HepG2 (cell line): ENCODE results near the gene TSGA10. TPM values are rescaled to one million over a fixed set of nuclear protein-coding genes. Genes with fewer than 3 reads are reported as not detected.

Source experiments
- ATAC-seq: fragments of 200-7000 bp; cut with Tn5 transposase; 3 replicates; pipeline ENCODE4 v1.9.1; 2020; ENCODE audit warnings: mild to moderate bottlenecking, moderate library complexity
- BruUV-seq: library from RNA; stranded (reverse); fragments of 400-500 nt; replicated peaks from 2 replicates; lab custom pipeline; 2021; lab: Mats Ljungman, UMichigan
- CTCF ChIA-PET: fragments of 300-600 bp; formaldehyde crosslinking; extraction: SDS; loops from one replicate; lab custom pipeline; 2021; ENCODE audit warnings: low total read pairs, inconsistent platforms, low intra/inter-chr PET ratio; lab: Yijun Ruan, JAX
- POLR2A ChIA-PET: fragments of 350-600 bp; sonication (Branson Sonifier 250); formaldehyde crosslinking; loops from one replicate; lab custom pipeline; 2020; ENCODE audit warnings: antibody characterized with exemption, inconsistent platforms; lab: Yijun Ruan, JAX
- DNase-seq: peaks from one replicate; pipeline ENCODE4 v3.0.0-alpha.2; 2015; ENCODE audit warnings: low spot score
- FAIRE-seq: peaks from 3 replicates; lab custom pipeline; 2011; peaks lifted over from hg19 to GRCh38; lab: Jason Lieb, UNC
- H2AFZ ChIP-seq: one replicate; pipeline ENCODE4 v1.6.1; 2011; ENCODE audit warnings: low read length, inconsistent platforms
- H3K27ac ChIP-seq: fragments of 300-600 bp; 3 replicates; pipeline ENCODE4 v1.8.0; 2011; ENCODE audit warnings: mixed run types, mild to moderate bottlenecking, mixed read lengths, low read length, inconsistent platforms; ENCODE audit not compliant: insufficient read depth; ENCODE audit errors: extremely low read length
- H3K27me3 ChIP-seq, 2 experiments: fragments of 200-600 bp in 1 of 2; 2 replicates in 1 of 2; 3 replicates in 1 of 2; pipeline versions ENCODE4 v1.6.0 to v1.8.0; 2011; ENCODE audit warnings: low read length in 2 of 2, mild to moderate bottlenecking in 2 of 2, moderate library complexity in 2 of 2, inconsistent platforms in 1 of 2; ENCODE audit not compliant: insufficient read depth in 2 of 2, control insufficient read depth in 1 of 2
- H3K36me3 ChIP-seq, 2 experiments: fragments of 200-600 bp in 1 of 2; replicated peaks in 1 of 2; 2 replicates in 1 of 2; 3 replicates in 1 of 2; pipeline versions ENCODE4 v1.5.1 to v1.8.0; 2011; ENCODE audit warnings: low read length in 2 of 2, inconsistent platforms in 1 of 2; ENCODE audit not compliant: insufficient read depth in 2 of 2, control insufficient read depth in 1 of 2
- H3K4me1 ChIP-seq: 2 replicates; pipeline ENCODE4 v1.5.1; 2012; ENCODE audit warnings: low read length, inconsistent platforms; ENCODE audit not compliant: insufficient read depth
- H3K4me2 ChIP-seq: 2 replicates; pipeline ENCODE4 v1.6.0; 2011; ENCODE audit warnings: low read depth, low read length, inconsistent platforms
- H3K4me3 ChIP-seq, 3 experiments: fragments of 200-600 bp in 1 of 3; sonication (generic), shearing (Covaris generic) in 1 of 3; replicated peaks in 1 of 3; 2 replicates each; pipeline ENCODE4 v1.5.1; 2011 to 2016; ENCODE audit warnings: low read length in 3 of 3, inconsistent platforms in 2 of 3, low read depth in 2 of 3, mild to moderate bottlenecking in 2 of 3, control low read depth in 1 of 3, mixed read lengths in 1 of 3; ENCODE audit not compliant: insufficient read depth in 1 of 3
- H3K79me2 ChIP-seq: one replicate; pipeline ENCODE4 v1.6.1; 2011; ENCODE audit warnings: low read length, inconsistent platforms; ENCODE audit not compliant: insufficient read depth
- H3K9ac ChIP-seq: 2 replicates; pipeline ENCODE4 v1.6.0; 2011; ENCODE audit warnings: mild to moderate bottlenecking, low read depth, low read length, inconsistent platforms; ENCODE audit not compliant: insufficient read depth
- H3K9me3 ChIP-seq: 2 replicates; pipeline ENCODE4 v1.5.1; 2012; ENCODE audit warnings: mild to moderate bottlenecking, low read length
- H4K20me1 ChIP-seq: 2 replicates; pipeline ENCODE4 v1.6.0; 2011; ENCODE audit warnings: inconsistent platforms, mild to moderate bottlenecking, low read length, moderate library complexity; ENCODE audit not compliant: insufficient read depth
- ARID5B ChIP-seq: IDR thresholded peaks from 2 replicates; pipeline ENCODE4 v1.4.0; 2020; ENCODE audit warnings: mild to moderate bottlenecking, missing genetic modification reagents
- HCFC1 ChIP-seq: fragments of 150-350 bp; IDR thresholded peaks from 2 replicates; pipeline ENCODE4 v1.6.1; 2014; ENCODE audit warnings: low read depth, low read length
- HIVEP1 ChIP-seq: sonication (generic); formaldehyde crosslinking; IDR thresholded peaks from 2 replicates; pipeline ENCODE4 v1.4.0; 2020; ENCODE audit warnings: mild to moderate bottlenecking, missing genetic modification reagents
- ISL2 ChIP-seq: sonication (generic); formaldehyde crosslinking; IDR thresholded peaks from 2 replicates; pipeline ENCODE4 v1.5.0; 2020; ENCODE audit warnings: missing genetic modification reagents
- MAF1 ChIP-seq: sonication (generic); formaldehyde crosslinking; IDR thresholded peaks from 2 replicates; pipeline ENCODE4 v1.5.0; 2020; ENCODE audit warnings: missing genetic modification reagents, borderline replicate concordance
- MBNL3 ChIP-seq: fragments of 250-450 bp; sonication (Bioruptor Pico); conservative IDR thresholded peaks from 2 replicates; pipeline ENCODE4 v1.8.0; 2022; ENCODE audit warnings: mild to moderate bottlenecking, inconsistent platforms
- MED8 ChIP-seq: sonication (generic); formaldehyde crosslinking; IDR thresholded peaks from 2 replicates; pipeline ENCODE4 v1.8.1; 2023; ENCODE audit warnings: mild to moderate bottlenecking, missing genetic modification reagents; ENCODE audit not compliant: insufficient replicate concordance
- MYC ChIP-seq: sonication (generic); formaldehyde crosslinking; IDR thresholded peaks from 2 replicates; pipeline ENCODE4 v1.9.0; 2021; ENCODE audit warnings: missing genetic modification reagents, borderline replicate concordance
- MYNN ChIP-seq: sonication (generic); formaldehyde crosslinking; IDR thresholded peaks from 2 replicates; pipeline ENCODE4 v1.4.0; 2020; ENCODE audit warnings: mild to moderate bottlenecking, low read depth, missing genetic modification reagents
- PREB ChIP-seq: sonication (generic); formaldehyde crosslinking; IDR thresholded peaks from 2 replicates; pipeline ENCODE4 v1.4.0; 2020; ENCODE audit warnings: missing genetic modification reagents
- RORA ChIP-seq: sonication (generic); formaldehyde crosslinking; IDR thresholded peaks from 2 replicates; pipeline ENCODE4 v1.5.0; 2020; ENCODE audit warnings: mild to moderate bottlenecking, missing genetic modification reagents, moderate library complexity
- TBP ChIP-seq: sonication (generic); formaldehyde crosslinking; IDR thresholded peaks from 2 replicates; pipeline ENCODE4 v1.5.0; 2020; ENCODE audit warnings: missing genetic modification reagents
- THAP11 ChIP-seq: IDR thresholded peaks from 2 replicates; pipeline ENCODE4 v1.6.1; 2016; ENCODE audit warnings: missing biosample characterization, missing genetic modification reagents
- TRIM22 ChIP-seq: fragments of 450-650 bp; IDR thresholded peaks from 2 replicates; pipeline ENCODE4 v1.6.1; 2017
- XBP1 ChIP-seq: sonication (generic); formaldehyde crosslinking; IDR thresholded peaks from 2 replicates; pipeline ENCODE4 v1.5.0; 2020; ENCODE audit warnings: missing genetic modification reagents
- ZBTB34 ChIP-seq: sonication (generic); formaldehyde crosslinking; IDR thresholded peaks from 2 replicates; pipeline ENCODE4 v1.8.0; 2022; ENCODE audit warnings: mild to moderate bottlenecking, missing genetic modification reagents
- ZBTB38 ChIP-seq: sonication (generic); formaldehyde crosslinking; IDR thresholded peaks from 2 replicates; pipeline ENCODE4 v1.5.1; 2020; ENCODE audit warnings: mild to moderate bottlenecking, missing genetic modification reagents
- ZMYM3 ChIP-seq: sonication (generic); formaldehyde crosslinking; IDR thresholded peaks from 2 replicates; pipeline ENCODE4 v1.5.1; 2020; ENCODE audit warnings: mild to moderate bottlenecking, missing genetic modification reagents
- ZNF616 ChIP-seq: sonication (generic); formaldehyde crosslinking; IDR thresholded peaks from 2 replicates; pipeline ENCODE4 v1.5.0; 2020; ENCODE audit warnings: low read depth, mild to moderate bottlenecking, missing genetic modification reagents
- WGBS: methylation state at CpG from one replicate; pipeline ENCODE4 v1.1.6; 2017; ENCODE audit warnings: low lambda C conversion rate; 5-methylcytosine and 5-hydroxymethylcytosine counted together
- in situ Hi-C: cut with HindIII; loops from 2 replicates; pipeline ENCODE4 v1.10.0; 2017; ENCODE audit warnings: low pct_unique_long_range_greater_than_20kb; ENCODE audit not compliant: extremely low pct_ligation_motif_present
- intact Hi-C: fragments of 100-400 bp; cut with micrococcal nuclease; formaldehyde crosslinking; loops from one replicate; pipeline ENCODE4 v1.10.0; 2022; ENCODE audit not compliant: unreplicated experiment
- polyA plus RNA-seq, 8 experiments: library from polyadenylated mRNA; depleted of rRNA in 3 of 8; stranded (reverse) in 7 of 8; unstranded in 1 of 8; fragments of >200 nt; fragmentation: Illumina TruSeq in 4 of 8; extraction: Trizol in 4 of 8; gene quantifications; 2 replicates each; pipeline versions ENCODE4 v1.2.1 to v1.2.3, GENCODE V29; 2011 to 2016; ENCODE audit warnings: low read depth in 4 of 8, missing spikeins in 1 of 8, mixed read lengths in 1 of 8; ENCODE audit not compliant: insufficient read depth in 1 of 8
- total RNA-seq, 5 experiments: library from RNA; depleted of rRNA; stranded (reverse); fragments of >200 nt; fragmentation: Illumina TruSeq; extraction: Trizol; gene quantifications; 2 replicates each; pipeline ENCODE4 v1.2.3, GENCODE V29; 2016; ENCODE audit warnings: low read depth in 1 of 5

TSGA10 gene
- total and polyA plus RNA-seq, 2 of the 13 experiments (the other 11 are each of a cell fraction or from before 2014, with no cell fraction given): 4.7 to 13.1 TPM

- Histone ChIP-seq H3K79me2 (peaks cover 14% of the 10 kb centered on the region), H2AFZ (no peak overlapping the region), H3K9me3 (no peaks in the 10 kb centered on the region), H3K4me2 (no peak overlapping the region), H3K4me3 (no peak overlapping the region), H3K36me3 (no peaks in the 10 kb centered on the region; a peak in 1 of 5 replicates), H4K20me1 (no peaks in the 10 kb centered on the region), H3K4me1 (peaks cover 25% of the 10 kb centered on the region), H3K27me3 (no peaks in the 10 kb centered on the region; a peak in 1 of 5 replicates), H3K9ac (no peak overlapping the region), H3K27ac (no peak overlapping the region)
- ATAC-seq (no peak), DNase-seq (no peak), FAIRE-seq (no peak)
- BruUV-seq: no TSS peak
- CTCF ChIA-PET: no interaction called here
- intact Hi-C loops: no loop called here
- WGBS: 98% methylated on average over 1 of the region's 1 CpG
- in situ Hi-C loops: no loop called here
- POLR2A ChIA-PET: no interaction called here
- TF ChIP-seq HCFC1 (no peak), RORA (CRISPR knock-in tag) (no peak), ZBTB38 (CRISPR knock-in tag) (no peak), MYNN (CRISPR knock-in tag) (no peak), ARID5B (CRISPR knock-in tag) (no peak), PREB (CRISPR knock-in tag) (no peak), MED8 (CRISPR knock-in tag) (no peak), HIVEP1 (CRISPR knock-in tag) (no peak), TRIM22 (no peak), XBP1 (CRISPR knock-in tag) (no peak), ZBTB34 (no peak), TBP (no peak), ZNF616 (no peak), ISL2 (CRISPR knock-in tag) (no peak), ZMYM3 (CRISPR knock-in tag) (no peak), MYC (CRISPR knock-in tag) (no peak), MAF1 (CRISPR knock-in tag) (no peak), MBNL3 (CRISPR knock-in tag) (no peak), THAP11 (CRISPR knock-in tag) (no peak)
Measured at GRCh38 chr2:99150706-99151105, 4.0 kb downstream of the TSGA10 start.
